NCI-H2196 (cell line): ENCODE results near the gene SFRP2.

Source experiments
- DNase-seq: peaks from one replicate; lab custom pipeline; 2025; ENCODE audit not compliant: unreplicated experiment; lab: John Stamatoyannopoulos, UW

SFRP2 gene

DNA sequence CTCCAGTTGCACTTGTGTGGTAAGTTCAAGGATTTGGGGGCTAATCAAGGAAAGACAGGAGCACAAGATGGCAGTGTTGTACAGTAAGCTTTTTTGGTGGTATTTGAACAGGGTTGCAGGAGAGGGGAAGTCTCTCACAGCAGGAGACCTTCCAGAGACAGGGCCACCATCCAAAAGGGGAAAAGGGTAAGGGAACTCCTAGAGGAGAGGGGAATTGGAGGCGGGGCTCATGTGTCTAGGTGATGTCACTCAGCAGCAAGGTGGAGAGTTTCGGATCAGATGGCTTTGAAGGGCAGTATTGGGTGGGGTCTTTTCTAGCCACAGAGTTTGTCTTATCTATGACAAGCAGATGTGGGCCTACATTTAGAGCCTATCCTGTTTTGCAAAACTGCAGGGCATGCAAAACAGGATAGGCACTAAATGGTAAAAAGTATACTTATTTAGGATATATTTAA, 15.6 kb downstream of the SFRP2 start:
- no peak for DNase-seq

DNA sequence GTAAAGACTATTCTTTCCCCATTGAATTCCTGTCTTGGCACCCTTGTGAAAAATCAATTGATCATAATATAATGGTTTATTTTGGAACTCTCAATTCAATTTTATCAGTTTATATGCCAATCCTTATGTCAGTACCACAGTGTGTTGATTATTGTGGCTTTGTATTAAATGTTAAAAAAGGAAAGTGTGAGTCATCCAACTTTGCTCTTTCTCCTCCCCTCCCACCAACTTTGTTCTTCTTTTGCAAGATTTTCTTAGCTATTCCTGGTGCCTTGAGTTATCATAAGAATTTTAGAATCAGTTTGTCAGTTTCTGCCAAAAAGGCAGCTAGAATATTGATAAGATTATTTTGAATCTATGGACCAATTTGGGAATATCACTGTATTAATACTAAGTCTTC, 17.8 kb downstream of the SFRP2 start:
- no peak for DNase-seq

DNA sequence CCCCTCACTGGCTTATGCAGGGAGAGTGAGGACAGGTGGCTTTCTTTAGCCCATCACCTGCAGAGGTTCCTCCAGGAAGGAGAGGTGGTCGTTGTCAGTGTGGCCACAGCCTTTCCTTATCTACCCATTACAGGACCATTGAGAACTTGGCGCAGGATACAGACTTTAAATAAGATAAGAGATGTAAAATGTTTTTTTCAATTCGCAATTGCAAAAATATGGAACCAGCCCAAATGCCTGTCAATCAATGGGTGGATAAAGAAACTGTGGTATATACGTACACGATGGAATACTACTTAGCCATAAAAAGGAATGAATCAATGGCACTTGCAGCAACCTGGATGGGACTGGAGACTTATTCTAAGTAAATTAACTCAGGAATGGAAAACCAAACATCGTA, 22.1 kb downstream of the SFRP2 start:
- no peak for DNase-seq

DNA sequence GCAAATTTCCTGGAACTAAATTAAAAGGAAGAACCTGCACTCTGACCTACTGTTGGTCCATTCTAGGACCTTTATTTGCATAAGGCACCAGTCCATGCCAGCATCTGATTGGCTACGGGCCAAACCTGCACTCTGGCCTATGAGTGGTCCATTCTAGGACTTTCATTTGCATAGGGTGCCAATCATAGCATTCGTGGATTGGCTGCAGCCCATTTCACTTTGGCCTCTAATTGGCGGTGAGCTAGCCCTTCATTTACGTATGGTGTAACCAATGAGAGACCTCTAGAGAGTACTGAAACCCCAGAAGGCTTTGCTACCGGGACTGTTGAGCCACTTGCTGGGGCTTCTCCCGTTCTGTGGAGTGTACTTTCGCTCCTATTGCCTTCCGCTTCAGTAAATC, 23.0 kb downstream of the SFRP2 start:
- DNase-seq: no peak

DNA sequence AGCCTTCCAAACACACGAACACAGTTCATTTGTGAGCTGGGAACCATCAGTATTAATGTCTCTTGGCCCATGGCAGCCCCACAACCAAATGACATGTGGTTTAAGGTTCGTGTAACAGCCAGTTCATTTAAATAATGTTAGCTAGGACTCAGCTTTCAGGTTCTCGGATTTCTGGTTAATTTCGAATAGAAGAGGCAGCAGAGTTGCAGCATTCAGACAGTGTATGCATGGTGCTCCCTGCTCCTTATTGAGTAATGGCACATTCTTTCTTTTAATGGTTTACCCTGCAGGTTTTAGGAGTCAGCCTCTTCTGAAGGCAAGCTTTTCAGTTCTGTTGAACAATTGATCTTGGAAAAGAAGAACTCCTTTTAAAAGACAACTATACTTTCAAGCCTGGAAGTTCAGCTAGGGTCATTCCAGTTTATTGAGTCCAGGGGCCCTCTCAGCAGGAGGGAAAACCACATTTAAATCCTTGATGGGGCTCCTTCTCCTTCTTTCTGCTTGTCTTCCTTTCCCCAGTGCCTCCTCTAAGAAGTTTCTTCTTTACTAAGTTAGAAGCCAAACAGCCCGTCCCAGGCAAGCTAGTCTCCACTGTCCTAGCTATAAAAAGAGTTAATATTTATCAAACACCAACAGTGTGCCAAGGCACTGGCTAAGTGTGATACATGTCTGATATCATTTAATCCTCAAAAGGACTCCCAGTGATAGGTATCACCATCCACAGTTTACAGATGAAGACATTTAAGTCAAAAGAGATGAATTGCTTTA, 24.1 kb downstream of the SFRP2 start:
- DNase-seq: no peak

DNA sequence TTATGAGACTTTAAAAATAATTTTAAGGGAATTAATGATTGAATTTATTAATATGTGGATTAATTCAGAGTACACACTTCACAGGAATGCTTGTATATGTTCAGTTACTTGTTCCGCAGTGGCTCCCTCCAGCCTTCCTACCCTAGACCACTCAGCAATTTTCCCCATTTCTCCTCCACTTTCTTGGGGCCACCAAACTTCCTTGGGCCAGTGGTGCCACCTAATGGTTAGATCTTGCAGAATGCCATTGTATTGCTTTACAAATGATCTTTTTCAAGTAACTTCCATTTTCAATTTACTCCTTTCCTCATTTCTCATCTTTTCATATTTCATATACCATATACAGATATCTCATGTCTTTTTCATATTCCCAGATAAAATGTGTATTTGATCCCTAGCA, 25.5 kb downstream of the SFRP2 start:
- DNase-seq: no peak

DNA sequence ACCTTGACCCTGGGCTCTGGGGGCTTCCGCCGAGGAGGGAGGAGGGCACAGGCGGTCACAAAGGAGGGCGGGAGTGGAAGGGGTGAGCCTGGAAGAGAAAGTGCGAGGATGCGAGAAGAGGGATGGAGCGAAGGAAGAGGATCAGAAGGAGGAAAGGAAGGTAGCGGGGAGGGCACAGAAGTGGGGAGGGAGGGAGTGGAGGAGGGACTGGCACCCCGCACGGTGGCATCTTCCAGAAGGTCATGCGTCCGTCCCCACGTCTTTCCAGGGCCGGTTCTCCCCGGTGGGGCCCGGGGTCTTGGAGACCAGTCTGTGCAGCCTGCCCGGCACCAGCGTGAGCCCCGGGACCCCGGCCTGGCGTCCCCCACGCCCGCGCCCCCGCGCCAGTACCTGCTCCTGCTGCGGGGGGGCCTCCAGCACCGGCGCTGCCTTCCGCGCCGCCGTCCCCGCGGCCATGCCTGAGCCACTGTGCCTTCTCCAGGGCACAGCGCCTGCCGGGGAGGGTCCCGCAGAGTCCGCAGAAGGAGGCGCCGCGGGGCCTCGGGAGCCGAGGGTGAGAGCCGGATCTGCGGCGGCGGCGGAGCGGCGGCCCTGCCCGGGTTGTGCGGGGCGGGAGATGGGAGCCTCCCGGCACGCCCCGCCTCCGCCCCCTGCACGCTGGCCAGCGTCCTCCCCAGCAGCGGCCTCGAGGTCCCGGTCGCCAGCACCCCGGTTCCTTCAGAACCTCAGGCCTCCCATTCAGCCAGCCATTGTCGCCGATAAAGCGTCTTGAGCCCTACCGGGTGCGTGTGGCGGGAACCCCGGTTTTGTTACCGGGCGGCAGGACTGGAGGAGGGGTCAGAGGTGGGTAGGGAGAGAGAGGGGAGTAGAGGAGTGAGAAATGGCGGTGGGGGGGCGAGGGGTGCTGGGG, 29.2 kb downstream of the SFRP2 start, which contains the start of gene RNF175:
Gene RNF175 (minus strand): TSS at position 618 of the 910 bp plus-strand sequence. CDS start 162 bp downstream, at position 456.
- no peak for DNase-seq

DNA sequence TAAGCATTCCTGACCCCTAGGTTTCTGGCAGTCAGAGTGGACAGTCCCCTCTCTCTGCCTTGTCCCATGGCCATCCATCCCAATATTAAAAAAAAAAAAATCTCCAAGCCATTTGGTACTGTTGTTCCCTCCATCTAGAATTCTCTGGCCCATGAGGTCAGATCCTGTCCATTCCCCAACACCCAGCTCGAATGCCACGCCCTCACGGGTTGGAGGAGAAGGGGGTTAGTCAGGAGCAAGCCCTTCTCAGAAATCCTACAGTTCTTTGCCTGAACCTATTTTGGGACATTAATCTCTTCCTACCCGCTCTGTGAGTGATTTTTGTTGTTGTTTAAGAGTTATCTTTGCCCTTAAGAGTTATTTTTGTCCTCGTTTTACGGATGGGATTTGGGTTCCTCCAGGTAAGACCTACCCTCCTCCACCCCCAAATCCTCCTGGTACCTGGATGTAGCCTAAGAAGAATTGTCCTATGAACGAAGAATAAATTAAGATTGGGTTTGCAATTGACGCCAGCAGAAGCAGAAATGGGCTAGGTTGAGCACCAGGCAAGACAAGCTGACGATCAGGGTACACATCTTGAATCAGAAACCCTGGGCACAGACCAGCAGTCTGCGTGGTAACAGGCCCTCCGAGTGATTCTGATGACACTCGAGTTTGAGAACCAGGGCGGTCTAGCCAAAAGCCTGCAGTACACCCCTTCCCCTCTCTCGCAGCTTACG, 30.0 kb downstream of the SFRP2 start:
- no peak for DNase-seq

DNA sequence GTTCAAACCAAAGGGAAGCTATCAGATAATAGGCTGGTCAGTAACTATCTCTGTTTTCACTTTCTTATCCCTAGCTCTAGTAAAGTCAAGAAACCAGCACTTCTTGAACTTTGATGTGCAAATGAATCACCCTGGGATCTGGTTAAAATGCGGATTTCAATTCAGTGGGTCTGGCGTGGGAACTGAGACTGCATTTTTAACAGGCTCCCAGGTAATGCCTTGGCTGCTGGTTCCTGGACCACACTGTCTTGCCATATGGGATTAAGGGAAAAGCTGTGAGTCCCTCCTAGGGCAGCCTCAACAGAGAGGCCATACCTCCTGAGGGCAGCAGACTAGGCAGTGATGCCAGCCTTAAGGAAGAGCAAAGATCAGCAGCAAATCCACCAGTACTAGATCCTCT, 30.7 kb downstream of the SFRP2 start:
- no peak for DNase-seq

DNA sequence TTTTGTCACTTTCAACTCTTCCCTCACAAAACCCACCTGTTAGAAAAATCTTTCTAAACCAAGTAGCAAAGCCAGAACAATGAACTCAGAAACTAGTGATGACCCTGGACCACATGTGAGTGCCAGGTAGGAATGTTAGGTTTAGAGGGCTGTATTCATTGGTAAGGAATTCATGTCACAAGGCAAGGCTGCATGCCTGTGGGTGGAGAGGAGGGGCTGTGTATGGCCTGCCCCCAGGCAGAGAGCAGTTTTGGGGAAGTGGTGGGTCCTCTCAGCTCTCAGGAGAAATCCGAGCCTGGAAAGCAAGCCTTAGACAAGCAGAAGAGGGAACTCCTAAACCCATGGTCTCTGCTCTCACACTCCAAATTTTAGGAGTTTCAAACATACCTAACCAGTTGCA, 31.5 kb downstream of the SFRP2 start:
- no peak for DNase-seq

DNA sequence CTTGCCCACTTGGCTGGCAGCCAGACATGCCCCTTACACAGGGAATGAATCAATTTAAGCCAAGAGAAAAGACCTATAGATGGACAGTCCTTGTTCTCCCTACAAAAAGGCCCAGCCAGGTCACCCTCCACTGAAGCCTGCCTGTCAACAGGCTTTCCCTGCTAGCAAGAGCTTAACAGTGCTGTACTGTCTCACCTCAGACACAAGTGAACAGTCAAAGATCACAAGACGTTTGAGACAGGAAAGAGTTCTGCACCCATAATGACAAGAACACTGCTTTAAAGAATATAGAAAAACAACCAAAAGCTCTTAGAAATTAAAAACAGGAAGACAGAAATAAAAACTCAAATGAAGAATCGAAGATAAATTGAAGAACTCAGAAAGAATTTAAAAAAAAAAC, 33.7 kb downstream of the SFRP2 start:
- DNase-seq: no peak

DNA sequence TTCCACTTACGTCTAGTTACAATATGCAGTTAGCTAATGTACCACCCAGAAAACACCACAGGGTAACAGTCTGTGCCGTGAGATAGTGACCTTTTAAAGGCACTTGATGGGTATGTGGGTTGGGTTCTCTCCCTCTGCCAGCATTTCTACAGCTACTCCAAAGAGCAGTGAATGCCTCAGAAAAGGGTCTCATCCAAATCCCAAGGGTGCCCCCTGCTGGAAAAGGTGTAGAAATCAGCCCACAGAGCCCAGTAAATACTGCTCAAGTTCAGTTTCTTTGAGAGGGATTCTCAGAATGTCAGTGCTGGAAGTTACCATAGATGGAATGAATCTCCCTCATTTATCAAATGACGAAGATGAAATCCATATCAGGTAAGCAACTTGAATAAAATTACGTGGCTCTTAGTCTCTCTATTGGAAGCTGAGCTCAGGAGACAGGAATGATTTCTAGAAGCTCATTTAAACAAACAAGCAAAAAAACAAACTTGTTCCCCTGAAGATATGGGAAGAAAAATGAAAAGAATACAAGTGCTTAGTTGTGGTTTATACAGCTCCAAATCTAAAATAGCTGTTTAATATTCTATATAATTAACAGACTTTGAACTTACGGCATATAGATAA, 38.6 kb downstream of the SFRP2 start:
- peak; percentile 33 for DNase-seq

DNA sequence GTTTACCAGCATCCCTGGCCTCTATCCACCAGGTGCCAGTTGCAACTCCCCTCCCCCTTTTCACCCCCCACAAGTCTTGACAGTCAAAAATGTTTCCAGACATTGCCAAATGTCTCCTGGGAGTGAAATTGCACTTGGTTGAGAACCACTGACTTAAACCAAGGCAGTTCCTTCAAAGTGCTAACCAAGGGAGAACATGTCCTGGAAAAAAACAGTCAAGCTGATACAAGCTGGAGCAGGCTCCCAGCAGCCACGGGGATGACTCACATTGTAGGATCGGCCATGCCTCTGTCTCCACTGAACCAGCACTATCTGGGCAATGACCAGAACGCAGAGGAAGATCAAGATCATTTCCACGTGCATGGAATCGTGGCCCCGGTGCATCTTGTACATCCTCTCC, 40.5 kb downstream of the SFRP2 start:
- DNase-seq: no peak

DNA sequence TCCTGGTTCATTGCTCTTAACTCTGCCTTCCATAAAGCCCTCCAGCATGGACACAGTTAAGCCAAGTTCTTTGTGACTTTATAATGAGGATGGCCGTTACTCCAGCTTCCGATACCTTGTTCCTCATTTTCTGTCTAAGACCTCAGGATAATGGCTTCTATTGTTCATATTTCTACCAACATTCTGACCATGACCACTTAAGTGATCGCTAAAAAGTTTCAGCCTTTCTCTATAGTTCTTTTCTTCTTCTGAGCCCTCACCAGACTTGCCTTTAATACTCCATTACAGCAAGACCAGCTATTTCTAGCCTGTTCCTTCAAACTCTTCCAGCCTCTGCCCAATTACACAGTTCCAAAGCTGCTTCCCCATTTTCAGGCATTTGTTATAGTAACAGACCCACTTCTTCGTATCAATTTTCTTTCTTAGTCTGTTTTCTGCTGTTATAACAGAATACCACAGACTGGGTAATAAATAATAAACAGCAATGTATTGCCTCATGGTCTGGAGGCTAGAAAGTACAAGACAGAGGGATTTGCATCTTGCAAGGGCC, 41.4 kb downstream of the SFRP2 start:
- no peak for DNase-seq

DNA sequence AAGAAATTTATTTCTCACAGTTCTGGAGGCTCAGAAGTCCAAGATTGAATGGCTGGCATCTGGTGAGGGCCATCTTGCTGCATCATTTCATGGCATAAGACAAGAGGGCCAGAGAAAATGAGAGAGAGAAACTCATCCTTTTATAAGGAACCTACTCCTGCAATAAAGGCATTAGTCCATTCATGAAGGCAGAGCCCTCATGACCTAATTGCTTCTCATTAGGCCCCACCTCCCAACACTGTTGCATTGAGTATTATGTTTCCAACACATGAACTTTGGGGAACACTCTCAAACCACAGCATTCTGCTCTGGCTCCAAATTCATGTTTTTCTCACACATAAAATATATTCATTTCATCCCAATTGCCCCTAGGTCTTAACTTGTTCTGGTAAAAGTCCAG, 43.2 kb downstream of the SFRP2 start:
- no peak for DNase-seq

DNA sequence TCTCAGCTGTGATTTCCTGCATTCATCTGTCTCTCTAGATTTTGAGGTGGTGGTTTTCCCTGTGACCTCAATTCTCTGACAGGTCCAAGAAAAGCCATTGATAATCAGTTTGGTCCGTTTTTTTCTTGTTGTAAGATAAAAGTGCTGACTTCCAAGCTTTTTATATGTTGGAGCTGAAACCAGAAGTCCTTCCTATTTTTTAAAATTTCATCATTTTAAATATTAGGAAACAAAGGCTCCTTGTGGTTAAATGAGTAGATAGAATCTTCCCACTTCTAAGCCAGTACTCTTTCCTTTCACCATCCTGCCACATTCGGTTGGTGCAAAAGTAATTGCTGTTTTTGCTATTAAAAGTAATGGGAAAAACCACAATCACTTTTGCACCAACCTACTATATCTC, 47.3 kb downstream of the SFRP2 start:
- DNase-seq: no peak

DNA sequence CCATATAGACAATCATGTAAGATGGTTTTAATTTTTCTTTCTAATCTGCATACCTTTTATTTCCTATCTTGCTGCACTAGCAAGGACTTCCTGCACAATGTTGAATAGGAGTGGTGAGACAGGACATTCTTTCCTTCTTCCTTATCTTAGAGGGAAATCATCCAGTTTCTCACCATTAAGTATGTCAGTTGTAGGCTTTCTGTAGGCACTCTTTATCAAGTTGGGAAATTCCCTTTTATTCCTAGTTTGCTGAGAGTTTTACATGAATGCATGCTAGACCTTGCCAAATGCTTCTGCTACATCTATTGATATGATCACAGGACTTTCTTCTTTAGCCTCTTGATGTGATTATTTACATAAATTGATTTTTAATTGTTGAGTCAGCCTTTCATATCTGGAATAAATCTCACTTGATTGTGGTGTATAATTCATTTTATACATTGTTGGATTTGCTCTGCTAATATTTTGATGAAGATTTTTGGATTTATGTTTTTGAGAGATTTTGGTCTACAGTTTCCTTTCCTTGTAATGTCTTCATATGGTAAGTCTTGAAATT, 52.9 kb downstream of the SFRP2 start:
- no peak for DNase-seq

DNA sequence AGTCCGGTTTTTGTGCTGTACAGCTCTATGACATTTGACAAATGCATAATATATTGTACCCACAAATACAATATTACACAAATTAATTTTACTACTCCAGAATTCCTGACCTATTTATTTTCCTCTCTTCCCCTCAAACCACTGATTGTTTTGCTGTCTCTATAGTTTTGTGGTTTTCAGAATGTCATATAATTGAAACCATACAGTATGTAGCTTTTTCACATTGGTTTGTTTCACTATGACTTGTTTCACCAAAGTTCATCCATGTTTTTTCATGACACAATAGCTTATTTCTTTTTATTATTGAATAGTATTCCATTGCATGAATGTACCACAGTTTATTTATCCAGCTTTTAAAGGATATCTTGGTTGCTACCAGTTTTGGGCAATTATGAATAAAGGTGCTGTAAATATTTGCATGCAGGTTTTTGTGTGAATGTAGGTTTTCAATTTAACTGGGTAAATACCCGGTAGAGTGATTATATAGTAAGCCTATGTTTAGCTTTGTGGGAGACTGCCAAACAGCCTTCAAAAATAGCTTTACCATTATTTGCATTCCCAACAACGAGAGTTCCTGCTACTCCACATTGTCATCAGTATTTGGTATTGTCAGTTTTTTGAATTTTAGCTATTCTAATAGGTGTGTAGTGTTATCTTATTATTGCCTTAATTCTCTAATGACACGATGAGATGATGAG, 55.0 kb downstream of the SFRP2 start:
- DNase-seq: no peak

DNA sequence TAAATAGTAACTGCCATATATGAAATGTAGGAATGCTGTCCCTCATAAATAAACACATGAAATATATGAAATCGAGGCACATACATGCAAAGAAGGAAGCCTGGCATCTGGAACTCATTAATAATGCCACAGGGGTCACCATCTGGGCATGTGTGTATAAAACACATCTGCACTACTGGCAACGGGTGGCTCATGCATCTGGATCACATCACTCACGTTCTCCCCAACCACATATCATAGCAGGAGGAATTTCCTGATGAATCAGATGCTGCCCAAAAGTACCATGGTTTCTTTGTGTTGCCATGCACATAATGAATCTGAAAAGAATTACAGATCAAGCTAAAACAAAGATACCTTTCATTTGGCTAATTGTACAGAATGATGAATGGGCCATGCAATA, 57.6 kb downstream of the SFRP2 start:
- DNase-seq: no peak
